Stimulated activated CD8-positive, alpha-beta memory T cell treated with anti-CD3 and anti-CD28 coated beads, Interleukin-4, amount 100 ng/mL, for 4 hours (primary cell): ENCODE measurements around the gene ATXN1.
A peak's percentile ranks its signal among the peaks of the same experiment; 100 is the strongest.

ENCODE experiments used
- DNase-seq, 2 donors: peaks; one replicate each; pipeline ENCODE4 v3.0.0-alpha.2; 2020; ENCODE audit warnings: low read depth in 2 of 2, low spot score in 1 of 2

The ATXN1 gene

DNA sequence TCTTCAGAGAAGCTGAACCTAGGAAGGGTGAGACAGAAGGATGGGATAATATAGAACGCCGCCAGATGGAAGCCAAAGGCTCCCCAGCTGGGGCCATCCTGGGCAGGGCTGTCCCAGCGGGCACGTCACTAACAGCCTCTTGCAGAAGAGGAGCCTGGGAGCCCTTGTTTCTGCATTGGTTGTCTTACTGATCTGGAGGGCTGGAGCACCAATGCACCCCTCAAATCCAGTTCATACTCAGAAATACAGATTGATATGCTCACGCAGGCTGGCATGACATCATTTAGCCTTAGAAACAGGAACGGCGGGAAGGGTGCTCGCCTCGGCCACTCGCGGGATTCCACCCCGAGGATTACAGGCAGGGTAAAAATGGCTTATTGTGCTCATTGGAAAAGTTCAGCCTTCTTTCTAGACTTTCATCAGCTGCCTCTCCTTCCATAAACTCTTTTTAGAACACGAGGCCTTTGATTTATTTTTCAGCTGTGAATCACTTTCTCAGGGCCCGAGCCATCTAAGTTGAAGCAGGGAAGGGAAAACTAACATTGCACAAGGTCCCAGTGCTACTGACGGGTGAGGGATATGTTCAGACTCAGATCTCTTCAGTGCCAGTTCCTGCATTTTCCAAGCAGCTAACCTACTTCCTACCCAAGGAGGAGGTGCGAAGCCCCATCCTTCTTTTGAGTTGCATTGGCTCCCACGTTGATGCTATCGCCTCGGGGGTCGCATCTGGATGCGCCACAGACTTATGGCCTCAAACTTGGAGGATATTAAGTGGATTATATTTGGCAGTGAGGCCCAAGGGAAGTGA, 440.5 kb downstream of the ATXN1 start:
- DNase-seq, result no peak

DNA sequence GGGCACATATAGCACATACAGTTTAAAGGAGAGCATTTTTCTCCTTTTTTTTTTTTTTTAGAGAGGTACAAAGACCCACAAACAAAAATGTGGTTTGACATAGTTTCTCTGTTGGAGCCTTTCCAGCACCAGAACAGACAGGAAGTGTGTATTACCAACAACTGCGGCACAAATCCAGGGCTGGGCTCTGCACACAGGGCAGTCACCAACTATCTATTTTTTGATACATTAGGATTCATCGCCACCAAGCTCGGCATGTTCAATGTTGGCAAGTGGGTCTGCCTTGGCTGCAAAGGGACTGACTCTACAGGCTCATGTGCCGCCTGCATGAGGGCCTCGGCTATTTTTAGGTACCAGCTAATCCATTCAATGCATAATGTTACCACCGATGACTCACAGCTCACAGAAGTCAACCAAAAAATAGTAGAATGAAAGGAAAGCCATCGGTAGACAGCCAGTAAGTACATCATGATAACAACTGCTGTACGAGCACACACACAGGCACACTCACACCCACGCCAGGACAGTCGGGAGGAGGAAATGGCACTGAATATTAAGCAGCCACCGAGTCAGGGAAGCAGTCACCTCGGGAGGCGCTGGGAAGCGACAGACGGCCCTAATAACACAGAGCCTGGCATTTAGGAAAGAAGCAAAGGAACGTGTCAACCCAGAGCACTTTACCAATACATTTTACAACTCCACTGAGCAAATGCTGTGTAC, 441.3 kb downstream of the ATXN1 start:
- DNase-seq, result peak; percentile 37 to 51

DNA sequence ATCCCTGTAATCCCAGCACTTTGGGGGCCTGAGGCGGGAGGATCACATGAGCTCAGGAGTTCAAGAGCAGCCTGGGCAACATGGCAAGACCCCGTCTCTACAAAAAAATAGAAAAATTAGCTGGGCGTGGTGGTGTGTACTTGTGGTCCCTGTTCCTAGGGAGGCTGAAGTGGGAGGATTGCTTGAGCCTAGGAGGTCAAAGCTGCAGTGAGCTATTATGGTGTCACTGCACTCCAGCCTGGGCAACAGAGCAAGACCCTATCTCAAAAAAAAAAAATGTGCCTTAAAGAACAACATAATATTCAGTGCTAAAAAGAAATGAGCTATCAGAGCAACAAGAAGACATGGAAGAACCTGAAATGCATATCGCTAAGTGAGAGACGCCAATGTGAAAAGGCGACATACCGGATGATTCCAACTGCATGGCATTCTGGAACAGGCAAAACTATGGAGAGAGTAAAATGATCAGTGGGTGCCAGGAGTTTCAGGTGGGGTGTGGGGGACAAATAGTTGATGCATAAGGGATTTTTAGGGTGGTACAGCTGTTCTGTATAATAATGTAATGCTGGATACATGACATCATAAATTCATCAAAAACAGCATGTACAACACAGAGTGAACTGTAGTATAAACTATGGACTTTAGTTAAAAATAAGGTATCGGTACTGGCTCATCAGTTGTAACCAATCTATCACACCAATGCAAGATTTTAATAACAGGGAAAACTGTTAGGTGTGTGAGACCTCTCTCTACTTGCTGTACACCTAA, 442.1 kb downstream of the ATXN1 start:
- no peak for DNase-seq

DNA sequence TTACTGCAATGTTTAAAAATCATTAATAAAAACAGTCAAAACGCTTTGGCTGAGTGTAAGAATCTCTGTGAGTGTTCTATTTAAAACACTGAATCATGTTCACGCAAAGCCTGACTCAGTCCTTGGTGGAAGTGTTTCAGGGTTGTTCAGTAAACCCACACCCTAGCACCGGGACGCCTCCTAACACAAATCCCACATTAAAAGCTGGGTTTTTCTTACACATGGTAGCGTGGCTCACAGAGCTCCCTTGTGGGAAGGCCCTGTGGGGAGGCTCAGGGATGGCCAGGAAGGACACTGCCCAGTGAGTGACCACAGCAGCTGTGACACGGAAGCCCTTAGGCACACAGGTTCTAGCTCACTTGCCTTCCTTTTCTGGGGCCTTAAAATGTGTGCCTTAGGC, 442.7 kb downstream of the ATXN1 start:
- DNase-seq, result peak in 1 of 2 donors; percentile 21

DNA sequence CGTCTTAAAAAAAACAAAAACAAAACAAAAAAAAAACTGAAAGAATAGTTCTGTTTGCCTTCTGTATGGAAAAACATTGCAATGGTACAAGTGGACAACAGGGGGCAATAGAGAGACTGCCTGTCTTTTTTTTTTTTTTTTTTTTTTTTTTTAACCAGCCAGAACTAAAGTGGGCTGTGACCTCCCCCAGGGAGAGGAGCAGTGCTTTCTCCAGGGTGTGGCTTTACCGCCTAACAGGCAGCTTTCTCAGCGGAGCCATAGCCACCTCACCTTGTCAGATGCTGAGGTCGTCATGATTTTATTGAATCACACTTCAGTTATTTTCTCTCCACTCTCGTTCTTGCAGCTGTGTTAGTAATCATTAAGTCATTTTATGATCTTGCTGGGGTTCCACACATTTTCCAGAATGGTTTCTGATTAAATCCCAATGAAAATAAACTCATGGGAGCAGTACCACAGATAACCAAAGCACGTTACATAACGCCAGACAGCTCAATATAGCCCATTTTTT, 444.5 kb downstream of the ATXN1 start:
- DNase-seq, result no peak

DNA sequence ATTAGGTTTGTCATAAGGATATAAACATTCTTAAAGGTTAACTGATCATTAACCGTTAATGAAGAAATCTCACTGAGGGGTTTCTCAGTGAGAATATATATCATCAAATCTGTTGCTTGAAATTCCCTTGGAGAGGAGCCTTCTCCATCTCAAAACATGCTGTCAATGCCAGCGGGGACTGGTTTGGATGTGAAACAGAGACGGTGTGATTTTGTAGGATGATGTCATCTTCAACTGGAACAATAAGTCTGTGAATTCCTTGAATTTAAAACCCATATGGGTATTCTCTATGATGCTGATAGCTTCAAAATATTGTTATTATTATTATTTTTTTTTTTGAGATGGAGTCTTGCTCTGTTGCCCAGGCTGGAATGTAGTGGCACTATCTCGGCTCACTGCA, 447.0 kb downstream of the ATXN1 start:
- no peak for DNase-seq

DNA sequence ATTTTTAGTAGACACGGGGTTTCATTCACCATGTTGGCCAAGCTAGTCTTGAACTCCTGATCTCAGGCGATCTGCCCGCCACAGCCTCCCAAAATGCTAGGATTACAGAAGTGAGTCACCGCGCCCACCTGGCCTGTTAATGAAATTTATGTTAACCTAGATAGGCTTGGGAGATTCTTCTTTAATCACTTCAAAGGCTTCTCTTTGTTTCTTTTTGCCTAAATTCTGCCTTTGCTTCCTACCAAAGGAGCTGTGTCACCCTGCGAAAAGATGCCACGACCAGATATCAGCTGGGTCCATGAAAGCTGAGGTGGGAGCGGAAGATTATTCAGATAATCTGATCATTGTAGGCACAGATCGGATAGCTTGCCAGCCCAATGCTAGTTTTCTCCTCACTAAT, 447.5 kb downstream of the ATXN1 start:
- DNase-seq, result no peak

DNA sequence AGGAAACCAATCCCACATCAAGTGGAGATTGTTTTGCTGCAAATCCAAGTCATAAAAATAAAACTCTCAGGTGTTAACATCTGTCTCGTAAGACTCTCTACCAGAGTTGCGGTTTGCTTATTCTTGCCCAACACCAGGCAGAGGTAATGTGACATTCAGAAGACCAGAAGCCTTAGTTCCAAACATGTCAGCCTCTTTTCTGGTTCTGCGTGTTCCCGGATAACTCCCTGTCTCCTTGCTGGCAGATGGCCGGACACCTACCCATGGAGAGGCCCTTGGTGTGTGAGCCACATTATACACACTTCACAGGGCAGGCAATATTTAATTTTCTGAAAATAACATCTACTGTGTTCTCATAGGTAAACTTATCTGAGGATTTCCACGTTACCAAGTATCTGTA, 449.5 kb downstream of the ATXN1 start:
- no peak for DNase-seq

DNA sequence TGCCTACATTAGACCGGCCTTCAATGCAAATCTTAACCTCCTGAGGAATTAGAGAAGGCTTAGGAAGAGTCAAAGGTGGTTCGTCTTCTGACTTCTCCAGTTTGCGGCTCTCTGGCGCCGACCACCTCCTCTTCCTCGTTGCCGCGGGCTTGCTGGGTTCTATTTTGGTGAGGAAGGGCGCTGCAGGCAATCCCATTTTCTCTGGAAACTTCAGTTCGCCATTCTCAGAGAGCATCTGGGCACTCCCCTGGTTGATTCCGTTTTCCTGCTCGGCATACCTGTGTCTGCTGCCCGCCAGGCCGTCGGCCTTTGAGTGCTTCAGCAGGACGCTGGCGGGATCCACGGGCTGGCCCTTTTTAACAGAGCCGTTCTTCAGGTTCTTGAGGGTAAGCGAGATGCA, 454.9 kb downstream of the ATXN1 start:
- DNase-seq, result no peak

DNA sequence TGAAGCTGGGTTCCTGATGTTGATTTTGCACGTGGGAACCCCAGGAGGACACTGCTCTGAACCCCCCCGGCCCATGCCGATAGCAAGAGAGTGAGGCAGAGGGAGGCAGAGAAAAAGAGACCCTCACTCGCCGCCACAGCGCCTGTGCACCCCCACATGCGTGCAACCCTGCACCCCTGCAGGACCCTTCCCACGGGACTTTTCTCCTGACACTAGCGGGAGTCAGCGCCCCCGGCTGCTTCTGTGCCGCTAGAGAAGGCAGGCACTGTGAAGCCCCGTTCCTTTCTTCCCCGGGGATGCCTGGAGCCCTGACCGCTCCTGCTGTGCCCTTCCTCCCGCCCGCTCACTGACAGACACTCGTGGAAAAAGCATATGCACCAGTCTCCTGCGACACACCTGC, 455.5 kb downstream of the ATXN1 start:
- no peak for DNase-seq

DNA sequence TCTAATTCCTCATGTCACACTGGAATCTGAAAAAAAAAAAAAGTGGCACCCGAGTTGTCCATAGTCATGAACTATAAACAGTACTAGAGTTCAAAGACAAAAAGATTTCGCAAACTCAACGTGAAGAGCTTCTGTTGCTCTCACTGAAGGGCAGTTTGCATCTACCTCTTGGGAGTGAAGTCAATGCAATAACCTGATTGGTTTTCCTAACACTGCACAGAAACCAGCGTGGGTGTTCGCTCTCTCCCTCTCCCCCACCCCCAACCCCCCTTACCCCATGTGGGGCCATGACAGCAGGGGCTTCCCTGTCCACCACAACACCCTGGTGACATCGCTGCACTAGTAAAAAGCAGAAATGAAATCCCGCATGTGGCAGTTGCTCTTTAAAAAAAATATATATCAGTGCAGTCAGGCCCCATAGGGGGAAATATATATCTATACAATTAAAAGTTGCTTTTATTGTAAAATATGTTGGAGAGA, 456.0 kb downstream of the ATXN1 start:
- no peak for DNase-seq

DNA sequence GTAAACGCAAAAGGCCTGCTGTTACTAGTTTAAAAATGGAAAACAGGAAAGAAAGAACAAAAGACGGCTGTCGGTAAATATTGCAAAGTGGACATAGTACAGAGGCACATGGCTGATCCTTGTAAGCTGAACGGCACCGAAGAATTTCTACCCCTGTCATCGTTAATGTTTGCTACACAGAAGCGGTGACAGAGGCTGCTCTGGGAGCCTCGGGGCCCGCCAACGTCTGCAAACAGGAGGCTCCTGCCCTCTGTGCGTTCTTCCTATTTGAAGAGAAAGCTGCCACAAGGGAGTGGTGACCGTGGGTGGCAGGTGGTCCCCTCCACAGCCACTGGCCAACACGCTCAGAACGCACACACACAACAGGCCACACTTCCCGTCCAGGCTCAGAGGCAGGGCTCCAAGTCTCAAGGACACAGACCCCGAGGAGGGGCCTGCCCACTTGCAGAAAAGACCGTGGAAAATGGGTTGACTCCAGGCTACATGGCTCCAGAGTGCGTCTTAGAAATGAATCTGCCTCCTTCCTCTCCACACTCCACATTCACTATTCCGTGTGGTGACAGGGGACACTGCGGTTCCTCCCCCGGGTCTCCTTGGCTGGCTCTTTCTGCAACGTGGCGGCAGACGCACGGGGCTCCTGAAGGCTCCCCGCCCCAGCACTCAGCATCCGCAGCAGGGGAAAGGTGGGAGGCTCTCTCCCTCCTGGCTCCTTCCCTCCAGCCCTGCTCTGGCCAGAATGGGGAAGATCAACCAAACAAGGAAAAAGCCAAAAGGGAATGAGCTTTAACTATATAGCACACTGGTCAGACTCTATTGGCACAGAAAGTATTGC, 458.3 kb downstream of the ATXN1 start:
- DNase-seq, result no peak

DNA sequence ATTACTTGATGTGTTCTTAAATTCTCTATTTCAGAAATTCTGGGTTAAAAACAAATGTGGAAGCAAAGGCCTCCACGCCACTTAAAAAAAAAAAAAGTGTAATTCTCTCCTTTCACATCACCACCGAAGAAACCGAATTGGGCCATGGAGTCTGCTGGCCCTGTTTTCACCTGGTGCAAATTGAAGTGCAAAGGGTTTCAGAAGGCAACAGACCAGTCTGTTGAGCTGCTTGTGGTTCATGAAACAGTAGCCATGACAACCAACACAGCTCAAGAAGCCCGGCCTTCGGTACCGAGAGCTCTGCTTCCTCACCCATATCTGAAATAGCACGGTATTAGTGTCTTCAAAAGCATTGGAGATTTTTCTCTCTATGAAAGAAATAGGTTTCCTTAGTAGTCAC, 459.7 kb downstream of the ATXN1 start:
- DNase-seq, result no peak

DNA sequence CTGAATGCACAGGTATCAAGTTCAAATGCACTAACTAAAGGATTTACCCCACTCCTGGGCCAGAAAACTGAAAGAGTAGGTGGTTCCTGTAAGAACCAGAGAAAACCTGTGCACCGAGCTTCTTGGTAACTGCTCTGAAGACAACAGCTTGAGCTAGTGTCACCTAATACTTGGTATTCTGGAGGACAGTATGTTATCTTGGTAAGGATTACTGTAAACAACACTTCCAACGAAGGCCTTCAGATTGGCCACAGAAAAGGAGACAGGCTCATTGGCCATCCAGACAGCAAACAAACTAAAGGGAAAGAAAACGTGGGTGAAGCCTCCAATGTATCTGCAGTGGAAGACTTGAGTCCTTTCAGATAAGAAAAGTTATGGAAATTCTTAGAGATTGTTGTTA, 461.4 kb downstream of the ATXN1 start:
- no peak for DNase-seq

DNA sequence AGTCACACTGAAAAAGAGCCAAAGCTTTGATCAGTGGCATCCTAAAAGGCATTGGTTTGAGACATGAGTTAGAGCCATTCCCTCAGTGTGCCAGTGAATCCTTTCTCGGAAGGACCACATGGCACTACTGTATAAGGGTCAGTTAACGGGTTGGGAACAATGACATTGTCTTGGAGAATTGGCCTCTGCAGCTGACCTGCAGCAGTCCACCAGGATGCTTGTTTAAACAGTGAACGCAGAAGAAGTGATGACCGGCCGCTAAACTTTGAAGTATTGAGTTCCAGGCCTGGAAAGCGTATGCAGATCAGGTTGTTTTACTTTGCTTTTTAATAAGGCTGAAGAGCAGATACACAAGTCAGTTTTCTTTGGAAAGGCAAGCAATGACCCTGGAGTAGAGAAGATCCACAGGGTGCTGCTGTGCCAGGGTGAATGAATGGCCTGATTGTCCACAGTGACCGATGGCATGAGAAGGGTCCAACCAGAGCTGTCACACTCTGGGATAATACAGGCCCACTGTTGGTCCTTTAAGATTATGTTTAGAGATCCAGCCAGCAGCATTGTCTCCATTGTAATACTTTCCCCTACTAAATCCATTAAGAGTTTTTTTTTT, 465.1 kb downstream of the ATXN1 start:
- no peak for DNase-seq

DNA sequence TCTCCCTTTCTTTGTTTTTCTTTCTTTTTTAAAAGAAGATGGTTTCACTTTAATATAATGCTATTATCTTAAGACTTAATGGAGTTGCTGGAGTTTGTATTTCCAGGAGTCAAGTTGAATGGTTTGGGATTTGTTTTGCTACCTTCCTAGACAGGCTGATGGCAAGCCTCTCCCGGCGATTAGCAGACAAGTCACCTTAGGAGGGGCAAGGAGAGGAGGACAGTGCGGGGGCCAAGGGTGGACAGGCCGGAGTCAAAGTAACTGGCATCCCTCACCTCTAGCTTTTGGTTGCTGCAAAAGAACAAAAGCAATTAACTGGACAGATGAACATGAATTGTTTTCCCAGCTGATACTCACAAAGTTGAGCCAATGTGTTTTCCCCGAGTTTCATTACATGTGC, 465.8 kb downstream of the ATXN1 start:
- DNase-seq, result no peak

DNA sequence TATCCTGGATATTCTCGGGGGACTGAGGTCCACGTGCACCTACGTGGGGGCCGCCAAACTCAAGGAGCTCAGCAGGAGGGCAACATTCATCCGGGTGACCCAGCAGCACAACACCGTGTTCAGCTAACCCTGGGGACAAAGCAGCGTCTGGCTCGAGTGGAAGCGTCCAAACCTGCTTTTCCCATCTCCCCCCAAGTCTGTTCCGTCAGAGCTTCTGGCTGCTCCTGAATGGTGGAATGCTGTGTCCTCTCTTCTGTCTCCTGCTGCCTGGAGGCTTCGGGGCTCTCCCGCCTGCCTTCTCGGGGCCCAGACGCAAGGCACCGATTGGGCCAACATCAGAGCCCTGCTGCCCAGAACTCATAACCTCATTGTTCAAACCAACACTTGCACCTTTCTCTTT, 466.2 kb downstream of the ATXN1 start:
- no peak for DNase-seq

DNA sequence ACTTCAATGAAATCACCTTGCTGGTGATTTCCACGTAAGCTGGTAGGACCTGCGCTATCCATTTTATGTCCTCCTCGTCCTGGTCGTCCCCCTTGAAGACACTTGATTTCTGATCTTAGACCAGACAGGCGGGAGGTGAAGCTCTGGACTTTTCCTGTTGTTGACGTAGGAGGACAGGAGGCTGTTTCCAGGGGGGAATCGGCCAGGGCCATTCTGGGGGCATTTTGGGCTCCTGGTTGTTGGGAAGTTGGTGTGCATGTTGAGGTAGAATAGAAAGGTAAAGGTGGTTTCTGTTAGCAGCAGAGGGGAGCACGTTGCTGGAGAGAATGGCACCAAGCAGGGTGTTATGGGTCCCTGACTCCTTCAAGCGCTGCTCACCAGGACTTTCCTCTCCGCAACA, 466.9 kb downstream of the ATXN1 start:
- DNase-seq, result no peak

DNA sequence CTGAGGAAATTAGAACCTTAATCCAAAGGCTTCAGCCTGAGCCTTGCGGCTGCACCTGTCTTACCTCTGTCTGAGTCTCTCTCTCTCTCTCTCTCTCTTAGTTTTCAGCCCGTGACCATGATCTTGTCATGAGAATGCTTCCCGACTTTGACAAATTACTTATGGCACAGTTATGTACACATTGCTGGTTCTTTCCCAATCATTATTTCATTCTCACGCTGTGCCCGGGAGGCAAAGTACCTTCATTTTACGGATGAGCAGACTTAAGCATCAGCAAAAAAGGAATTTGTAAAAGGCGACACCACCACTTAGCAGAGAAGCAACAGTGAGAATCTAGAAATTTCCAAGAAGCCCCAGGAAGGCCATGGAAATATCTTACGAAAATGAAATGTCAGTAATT, 468.3 kb downstream of the ATXN1 start:
- no peak for DNase-seq

DNA sequence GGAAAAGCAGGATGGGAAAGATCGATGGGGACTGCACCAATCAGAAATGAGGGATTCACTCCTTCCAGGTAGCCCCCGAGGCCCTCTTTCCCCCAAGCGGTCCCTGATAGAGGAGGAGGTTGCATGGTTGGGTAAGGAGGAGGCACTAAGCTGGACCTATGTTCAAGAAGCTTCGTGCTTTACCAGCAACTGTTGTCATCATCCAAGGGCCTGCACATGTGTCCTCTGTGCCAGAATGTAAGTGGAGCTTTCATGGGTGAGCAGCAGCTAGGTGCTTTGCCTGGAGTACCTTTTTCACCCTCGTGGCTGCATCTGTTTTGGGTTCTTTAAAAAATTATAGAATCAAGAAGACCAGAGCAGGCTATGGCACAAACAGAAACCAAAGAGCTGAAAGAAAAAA, 468.8 kb downstream of the ATXN1 start:
- DNase-seq, result no peak
